HG02973 (cell line): ENCODE data around the gene RP9.
"Not testable (repeated sequence)": the region's sequence is repeated elsewhere in the genome, so short reads cannot be mapped to it uniquely, and the experiment has no call there.

ENCODE experiments used
- ATAC-seq: cut with Tn5 transposase; IDR thresholded peaks from one replicate; pipeline ENCODE4 v1.9.1; 2021; ENCODE audit warnings: moderate library complexity; ENCODE audit not compliant: unreplicated experiment

RP9 gene

DNA sequence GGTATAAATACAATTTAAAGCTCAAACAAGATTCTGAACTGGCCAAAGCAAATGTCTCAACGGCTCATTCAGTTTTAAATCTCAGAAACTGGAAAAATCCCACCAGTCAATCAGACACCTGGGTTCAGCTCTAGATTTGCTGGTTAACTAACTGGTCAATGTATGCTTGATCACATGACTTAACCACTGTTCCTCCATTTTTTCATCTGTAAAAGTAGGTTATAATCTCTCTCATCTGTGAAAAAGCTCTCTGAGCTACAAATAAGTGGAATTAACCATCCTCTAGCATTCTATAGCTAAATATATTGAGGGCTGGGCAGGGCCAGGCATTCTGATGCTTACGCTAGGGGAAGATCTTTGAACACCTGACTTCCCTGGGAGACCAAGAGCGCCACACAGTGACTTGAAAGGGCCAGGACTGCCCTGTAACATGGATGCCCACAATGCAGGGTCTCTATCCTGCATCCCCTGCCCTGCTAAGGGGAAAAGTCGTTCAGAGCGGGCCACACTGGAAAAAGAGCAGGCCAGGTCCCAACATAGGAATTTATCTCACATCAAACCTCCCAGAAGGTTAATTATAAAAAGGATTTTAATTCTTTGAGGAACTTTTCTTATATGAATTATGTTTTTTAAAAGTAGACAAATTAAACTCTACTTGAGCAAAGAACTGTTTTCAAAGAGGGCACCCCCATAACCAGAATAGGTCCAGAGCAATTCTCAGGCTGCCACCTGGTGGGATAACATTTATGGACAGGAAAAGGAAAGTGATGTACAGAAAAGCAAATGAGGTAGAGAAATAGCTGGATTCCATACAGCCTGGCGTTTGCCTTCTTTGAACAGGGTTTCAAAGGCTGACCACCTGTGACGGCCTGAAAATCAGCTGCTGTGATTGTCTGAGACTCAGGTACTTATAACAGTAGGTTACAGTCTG, 1.8 kb downstream of the RP9 start:
- ATAC-seq: no peak

- ATAC-seq: no peak
Observed at GRCh38 chr7:33101906-33102305, 7.3 kb downstream of the RP9 start.

DNA sequence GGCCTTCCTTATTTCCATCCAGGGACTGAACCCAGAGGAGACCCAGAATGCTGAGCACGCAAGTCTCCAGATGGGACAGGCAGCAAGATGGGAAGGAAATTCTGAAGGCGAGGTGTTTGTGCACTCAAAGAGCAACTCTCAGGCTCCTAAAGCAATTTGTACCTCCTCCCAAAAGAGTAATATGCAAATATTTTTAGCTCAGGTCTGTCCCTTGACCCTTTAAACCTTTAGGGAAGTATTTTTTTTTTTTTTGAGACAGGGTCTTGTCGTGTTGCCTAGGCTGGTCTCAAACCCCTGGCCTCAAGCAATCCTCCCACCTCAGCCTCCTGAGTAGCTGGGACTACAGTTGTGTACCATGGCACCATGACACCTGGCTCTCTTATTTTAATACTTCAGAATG, 8.4 kb downstream of the RP9 start:
- ATAC-seq: no peak

- no peak for ATAC-seq
Observed at GRCh38 chr7:33099154-33099940, 9.9 kb downstream of the RP9 start.

- not testable (repeated sequence) for ATAC-seq
Observed at GRCh38 chr7:33094745-33095275, 14.4 kb downstream of the RP9 start.

GRCh38 chr7:33093266-33093665, 15.9 kb downstream of the RP9 start:
- ATAC-seq: no peak

DNA sequence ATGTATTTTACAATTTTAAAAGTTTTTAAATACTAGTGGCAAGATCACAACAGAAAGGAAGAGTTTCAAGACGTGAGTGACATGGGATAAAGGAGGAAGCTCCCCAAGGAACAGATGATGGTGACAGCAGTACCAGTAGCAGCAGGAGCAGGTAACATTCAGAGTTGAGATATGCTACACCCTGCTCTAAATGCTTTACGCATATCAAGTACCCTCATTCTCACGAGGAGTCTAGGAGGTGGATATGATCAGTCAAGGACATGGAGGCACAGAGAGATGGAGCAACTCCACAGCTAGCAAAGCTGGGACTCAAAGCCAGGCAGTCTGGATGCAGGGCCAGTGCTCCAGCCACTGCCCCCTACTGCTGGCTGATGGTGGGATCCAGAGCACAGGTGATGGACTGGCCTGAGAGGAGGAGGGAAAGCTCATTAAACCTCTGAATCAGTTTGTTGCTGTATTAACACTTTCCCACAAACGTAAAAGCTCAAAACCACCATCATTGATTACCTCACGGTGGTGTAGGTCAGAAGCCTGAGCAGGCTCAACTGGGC, 17.5 kb downstream of the RP9 start:
- ATAC-seq: no peak

GRCh38 chr7:33091111-33091531, 18.1 kb downstream of the RP9 start:
- no peak for ATAC-seq

- no peak for ATAC-seq
Observed at GRCh38 chr7:33089142-33089541, 20.1 kb downstream of the RP9 start.

DNA sequence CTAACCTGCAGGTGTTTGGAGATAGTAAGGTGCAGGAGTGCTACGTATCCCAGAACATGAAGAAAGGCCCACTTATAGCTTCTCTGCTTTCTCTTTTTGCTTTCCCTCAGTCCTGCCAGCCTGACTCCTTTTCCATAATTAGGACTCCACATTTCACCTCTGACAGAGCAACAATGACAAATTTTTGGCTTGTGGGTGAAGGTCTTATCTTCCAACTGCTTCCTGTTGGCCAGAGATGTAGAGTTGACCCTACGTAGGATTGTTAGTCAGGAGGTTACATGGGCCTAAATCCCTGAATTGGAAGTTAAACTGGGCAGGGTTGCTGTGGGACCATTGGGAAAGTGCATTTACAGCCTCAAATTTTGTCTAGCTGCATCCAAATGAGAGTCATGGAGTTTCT, 21.3 kb downstream of the RP9 start:
- ATAC-seq: no peak

DNA sequence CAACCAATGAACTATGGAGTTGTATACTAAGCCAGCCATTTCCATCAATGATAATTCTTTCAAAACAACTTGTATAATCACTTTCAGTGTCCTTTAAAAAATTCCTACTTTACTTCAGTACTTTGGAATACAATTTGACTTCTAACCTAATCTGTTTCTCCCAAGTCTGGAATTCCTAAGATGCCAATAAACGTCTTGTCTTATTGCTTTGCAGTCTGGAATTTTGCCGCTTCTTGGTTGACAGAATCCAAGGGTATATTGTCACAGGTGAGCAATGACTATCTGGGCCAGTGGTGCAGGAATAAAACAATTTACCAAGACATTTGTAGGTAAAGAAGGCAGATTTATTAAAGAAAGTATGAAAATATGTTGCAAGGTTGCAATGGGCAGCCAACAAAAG, 21.8 kb downstream of the RP9 start:
- no peak for ATAC-seq

DNA sequence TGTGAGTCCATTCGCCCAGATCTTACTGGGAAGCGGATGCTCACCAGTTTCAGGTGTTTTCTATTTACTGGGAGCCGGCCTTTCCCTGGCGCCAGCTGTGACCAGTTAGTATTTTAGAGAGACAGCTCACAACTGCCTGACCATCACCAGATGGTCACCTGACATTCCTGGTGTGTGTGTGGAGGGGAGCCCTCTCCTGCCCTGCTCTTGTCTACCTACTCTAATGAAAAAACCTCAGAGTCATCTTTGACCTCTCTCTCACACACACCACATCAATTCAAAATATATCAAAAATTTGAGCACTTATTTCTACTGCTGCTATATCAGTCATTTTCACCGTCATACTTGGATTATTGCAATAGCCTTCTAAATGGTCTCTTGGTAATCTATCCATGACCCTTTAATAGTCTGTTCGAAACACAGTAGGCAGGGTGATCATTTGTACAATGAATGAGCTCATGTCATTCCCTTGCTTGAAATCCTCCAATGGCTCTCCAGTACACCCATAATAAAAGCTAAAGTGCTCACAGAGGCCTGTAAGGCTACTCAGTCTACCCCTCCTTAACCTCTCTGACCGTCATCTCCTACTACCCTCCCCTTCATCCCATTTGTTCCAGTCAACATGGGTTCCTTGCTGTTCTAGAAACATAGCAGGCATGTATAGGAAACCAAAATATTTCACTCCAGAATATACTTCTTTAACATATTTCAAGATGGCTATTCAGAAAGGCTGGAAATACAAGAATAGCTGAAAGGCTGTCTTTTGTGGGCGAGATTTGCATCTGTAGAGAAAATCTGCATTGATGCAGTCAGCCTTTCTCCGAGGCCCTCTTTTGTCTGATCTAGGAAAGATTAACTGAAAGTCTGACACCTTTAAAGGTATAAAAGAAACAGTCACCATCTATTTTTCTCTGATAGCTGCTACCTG, 29.2 kb downstream of the RP9 start:
- no peak for ATAC-seq

- no peak for ATAC-seq
Observed at GRCh38 chr7:33079096-33079495, 30.1 kb downstream of the RP9 start.

- no peak for ATAC-seq
Observed at GRCh38 chr7:33076737-33077136, 32.5 kb downstream of the RP9 start.

DNA sequence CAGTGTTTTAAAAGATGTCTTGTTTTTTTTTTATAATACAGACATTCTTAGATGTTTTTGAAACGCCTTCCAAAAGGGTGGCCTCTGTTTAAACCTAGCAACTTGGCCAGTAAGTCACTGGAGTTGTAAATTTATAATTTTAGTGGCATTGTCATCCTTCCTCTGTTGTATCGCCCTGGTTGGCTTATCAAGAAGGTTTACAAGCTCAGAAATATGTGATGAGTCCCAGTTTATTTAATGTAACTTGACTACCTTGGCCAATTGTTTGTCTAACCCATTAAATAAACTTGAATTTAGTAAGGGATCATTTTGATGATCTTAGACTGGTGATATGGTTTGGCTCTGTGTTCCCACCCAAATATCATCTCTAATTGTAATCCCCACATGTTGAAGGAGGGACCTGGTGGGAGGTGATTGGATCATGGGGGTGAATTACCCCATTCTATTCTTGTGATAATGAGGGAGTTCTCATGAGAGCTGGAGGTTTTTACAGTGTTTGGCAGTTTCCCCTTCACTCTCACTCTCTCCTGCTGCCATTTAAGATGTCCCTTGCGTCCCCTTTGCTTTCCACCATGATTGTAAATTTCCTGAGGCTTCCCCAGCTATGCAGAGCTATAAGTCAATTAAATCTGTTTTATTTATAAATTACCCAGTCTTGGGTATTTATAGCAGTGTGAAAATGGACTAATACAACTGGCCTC, 33.2 kb downstream of the RP9 start:
- no peak for ATAC-seq

- no peak for ATAC-seq
Observed at GRCh38 chr7:33073243-33073642, 36.0 kb downstream of the RP9 start.

- no peak for ATAC-seq
Observed at GRCh38 chr7:33072471-33072870, 36.7 kb downstream of the RP9 start.

- no peak for ATAC-seq
Observed at GRCh38 chr7:33070831-33071230, 38.4 kb downstream of the RP9 start.

DNA sequence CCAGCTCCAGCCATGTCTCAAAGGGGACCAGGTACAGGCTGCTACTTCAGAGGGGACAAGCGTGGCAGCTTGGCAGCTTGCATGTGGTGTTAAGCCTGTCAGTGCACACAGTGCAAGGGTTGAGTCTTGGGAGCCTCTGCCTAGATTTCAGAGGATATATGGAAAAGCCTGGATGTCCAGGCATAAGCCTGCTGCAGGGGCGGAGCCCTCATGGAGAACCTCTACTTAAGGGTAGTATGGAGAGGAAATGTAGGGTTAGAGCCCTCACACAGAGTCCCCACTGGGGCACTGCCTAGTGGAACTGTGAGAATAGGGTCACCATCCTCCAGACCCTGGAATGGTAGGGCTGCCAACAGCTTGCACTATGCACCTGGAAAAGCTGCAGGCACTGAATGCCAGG, 38.9 kb downstream of the RP9 start:
- no peak for ATAC-seq

DNA sequence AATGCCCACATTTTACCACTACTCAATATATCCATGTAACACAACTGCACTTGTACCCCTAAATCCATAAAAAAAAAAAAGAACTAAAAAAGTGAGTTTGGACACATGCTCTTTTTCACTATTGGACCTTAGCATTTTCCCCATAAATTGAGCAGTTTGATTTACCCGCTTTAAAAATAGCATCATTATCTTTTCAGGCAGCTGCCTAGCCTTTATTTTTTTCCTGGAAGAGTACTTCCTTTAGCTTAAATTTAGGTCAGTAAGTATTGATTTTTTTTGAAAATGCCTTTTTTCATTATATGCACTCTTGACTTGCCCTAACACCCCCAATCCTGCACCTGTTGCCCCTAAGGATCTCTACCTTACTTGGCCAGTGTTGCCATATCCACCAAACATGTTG, 41.3 kb downstream of the RP9 start:
- ATAC-seq: no peak
